ENCODE results near the gene LRRC74B.

DNA sequence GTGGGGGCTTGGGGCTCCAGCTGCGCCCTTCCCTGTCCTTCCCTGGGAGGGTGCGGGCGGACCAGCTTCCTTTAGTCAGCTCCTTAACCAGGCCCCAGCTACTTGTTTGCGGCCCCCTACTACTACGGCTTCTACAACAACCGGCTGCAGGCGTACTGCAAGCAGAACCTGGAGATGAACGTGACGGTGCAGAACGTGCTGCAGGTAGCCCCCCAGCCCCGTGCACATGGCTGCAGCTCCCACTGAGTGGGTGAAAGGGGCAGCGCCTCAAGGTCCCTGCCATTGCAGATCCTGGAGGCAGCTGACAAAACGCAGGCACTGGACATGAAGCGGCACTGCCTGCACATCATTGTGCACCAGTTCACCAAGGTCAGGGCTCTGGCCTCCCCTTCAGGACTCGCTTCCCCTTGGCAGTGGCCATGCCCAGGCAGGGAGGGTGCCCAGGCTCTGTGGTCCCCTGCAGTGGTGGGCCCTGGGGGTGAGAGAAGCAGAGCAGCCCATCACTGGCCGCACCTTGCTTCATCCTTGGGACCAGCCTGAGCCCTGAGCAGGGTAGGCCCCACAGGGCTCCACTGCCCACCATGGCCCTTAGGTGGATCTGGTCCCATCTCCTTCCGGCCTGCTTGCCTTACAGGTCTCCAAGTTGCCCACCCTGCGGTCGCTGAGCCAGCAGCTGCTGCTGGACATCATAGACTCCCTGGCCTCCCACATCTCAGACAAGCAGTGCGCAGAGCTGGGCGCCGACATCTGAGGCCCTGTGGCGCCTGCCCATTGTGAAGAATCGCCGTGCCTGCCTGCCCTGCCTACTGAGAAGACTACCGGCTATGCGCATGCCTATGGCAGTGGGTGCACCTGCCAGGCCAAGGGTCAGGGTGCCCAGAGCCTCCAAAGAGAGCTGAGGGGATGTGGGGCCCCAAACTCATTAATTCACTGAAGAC lies 48.9 kb upstream of the LRRC74B start:
- TF ChIP-seq, protein P1, sequence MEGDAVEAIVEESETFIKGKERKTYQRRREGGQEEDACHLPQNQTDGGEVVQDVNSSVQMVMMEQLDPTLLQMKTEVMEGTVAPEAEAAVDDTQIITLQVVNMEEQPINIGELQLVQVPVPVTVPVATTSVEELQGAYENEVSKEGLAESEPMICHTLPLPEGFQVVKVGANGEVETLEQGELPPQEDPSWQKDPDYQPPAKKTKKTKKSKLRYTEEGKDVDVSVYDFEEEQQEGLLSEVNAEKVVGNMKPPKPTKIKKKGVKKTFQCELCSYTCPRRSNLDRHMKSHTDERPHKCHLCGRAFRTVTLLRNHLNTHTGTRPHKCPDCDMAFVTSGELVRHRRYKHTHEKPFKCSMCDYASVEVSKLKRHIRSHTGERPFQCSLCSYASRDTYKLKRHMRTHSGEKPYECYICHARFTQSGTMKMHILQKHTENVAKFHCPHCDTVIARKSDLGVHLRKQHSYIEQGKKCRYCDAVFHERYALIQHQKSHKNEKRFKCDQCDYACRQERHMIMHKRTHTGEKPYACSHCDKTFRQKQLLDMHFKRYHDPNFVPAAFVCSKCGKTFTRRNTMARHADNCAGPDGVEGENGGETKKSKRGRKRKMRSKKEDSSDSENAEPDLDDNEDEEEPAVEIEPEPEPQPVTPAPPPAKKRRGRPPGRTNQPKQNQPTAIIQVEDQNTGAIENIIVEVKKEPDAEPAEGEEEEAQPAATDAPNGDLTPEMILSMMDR (IDR thresholded peaks at IDR 0.05) = no peak
- no peak for TF ChIP-seq POLR2A (IDR thresholded peaks at IDR 0.05)
- TF ChIP-seq POLR2AphosphoS5 (IDR thresholded peaks at IDR 0.05) = no peak

All from suprapubic skin (tissue), 4 donors.